ENCODE measurements around the gene OPCML.

OPCML gene

DNA sequence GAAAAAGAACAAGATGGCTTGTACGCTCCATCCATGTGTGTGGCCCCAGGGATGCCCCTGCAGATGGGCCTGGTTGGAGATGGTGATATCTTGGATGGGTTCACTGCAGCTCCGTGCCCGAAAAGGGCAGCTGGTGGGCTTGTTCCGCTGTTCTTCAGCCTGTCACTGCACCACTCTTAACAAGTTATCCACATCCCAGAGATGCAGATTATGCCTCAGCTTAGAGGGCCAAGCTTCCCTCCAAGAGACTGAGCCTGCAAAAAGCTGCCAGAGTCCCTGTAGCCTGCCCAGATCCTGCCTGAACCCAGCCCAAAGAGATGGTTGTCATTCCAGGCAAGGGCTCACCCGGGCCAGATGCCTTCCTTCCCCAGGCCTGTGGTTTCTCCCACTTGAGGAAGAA, 308.0 kb downstream of the OPCML start:
- no peak for FAIRE-seq

DNA sequence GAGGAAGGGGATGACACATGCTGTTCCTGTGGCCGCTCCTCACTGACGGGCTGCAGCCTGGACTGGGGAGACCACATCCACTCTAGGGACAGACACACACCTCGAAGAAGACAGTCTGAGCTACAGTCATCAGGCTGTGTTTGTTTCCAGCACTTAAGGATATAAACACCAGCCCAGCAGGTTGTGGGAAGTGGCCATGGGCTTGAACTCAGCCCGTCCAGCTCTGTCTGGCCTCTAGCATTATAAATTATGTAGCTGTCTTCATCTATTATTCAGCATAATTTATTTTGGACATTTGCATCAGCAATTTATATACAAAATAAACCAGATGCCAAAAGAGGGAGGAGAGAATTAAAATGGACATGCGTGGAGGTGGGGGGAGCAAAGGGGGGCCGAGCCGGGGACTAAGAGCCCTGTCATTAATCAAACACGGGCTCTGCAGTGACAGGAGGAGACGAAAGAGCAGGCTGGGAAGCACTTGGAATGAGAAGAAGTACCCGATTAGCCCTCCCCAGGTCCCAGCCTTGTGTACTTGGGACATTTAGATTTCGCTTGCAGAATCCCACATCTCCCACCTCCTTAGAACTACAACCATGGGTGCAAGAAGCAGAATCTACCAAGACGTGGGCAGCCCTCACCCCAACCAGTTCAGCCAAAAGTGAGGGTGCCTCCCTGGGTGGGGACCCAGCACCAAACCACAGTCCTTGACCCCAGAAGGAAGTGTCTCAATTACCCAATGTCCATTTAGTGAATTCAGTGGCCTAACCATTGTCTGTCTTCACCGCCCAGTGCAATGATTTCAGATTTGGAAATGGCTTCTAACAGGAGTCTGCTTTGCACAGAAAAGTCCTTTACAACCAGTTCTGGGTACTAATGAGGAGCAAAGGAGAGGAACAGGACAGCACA, 309.6 kb downstream of the OPCML start:
- FAIRE-seq: no peak

GRCh38 chr11:133219543-133219942, 312.8 kb downstream of the OPCML start:
- FAIRE-seq: no peak

DNA sequence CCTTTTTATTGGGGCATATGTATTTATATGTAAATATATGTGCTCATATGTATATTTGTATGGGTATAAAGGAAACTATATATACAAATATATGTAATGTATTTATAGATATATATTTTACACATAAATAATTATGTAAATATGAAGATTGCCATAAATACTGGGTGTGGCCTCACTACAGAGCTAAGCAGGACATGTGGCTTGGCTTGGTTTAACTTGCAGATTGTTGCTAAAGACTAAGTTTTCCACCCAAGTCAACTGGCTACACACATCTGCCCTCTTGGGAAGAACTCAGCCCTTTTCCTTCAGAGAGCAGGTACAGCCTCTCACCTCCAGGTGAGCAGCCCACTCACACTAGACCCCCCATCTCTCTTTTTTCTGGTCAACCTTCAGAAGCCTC, 315.5 kb downstream of the OPCML start:
- no peak for FAIRE-seq

GRCh38 chr11:133215596-133216230, 316.6 kb downstream of the OPCML start:
- no peak for FAIRE-seq

- no peak for FAIRE-seq
These were observed 317.7 kb downstream of the OPCML start for GRCh38 chr11:133214646-133215045.

- FAIRE-seq: no peak
These were observed 320.1 kb downstream of the OPCML start for GRCh38 chr11:133212201-133212600.

GRCh38 chr11:133207995-133208394, 324.3 kb downstream of the OPCML start:
- FAIRE-seq: no peak

DNA sequence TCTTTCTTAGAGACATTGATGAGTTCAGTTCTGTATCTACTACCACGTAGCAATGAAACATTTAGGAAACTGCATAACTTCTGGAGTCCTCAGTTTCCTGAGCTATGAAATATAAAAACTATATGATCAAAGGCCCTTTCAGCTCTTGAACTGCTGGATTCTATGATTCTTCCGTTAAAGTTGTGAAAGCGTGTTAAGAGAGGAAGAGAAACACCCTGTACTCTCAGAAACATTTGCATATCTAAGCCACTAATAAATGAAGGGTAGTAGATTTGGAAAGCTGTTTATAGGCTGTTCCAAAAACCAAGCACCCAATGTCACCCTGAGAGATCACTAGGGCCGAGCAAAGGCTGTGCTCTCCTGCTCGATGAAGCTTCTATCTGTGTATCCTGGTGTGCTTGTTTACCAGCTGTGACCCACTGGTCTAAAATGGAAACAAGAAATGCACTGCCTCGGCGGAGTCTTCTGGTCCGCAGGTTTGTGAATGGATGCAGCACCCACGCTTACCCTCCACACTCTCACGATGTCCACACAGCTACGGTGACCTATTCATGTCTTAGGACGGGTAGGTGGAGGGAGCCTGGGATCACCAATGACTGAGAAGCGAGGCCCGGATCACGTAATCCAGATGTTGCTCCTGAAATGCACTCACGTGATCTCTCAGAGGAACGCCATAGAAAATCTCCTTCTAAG, 325.8 kb downstream of the OPCML start:
- FAIRE-seq: no peak

DNA sequence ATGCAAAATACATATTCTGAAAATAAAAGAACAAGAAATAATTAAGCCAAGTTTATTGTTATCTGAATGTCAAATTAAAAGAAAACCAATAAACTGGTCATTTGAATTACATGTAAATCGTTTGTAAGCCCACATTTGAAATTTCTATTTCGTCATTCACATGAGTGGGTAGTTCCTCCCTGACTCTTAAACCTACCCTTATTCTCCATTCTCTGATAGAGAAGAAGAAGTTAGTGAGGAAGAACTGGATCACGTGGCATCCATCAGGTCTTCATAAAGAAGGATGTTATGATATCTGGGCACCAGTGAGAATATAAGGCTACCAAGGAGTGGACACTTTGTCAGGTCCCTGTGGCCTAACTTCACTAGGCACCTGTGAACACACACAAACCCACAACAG, 328.1 kb downstream of the OPCML start:
- no peak for FAIRE-seq

GRCh38 chr11:133202816-133203215, 329.5 kb downstream of the OPCML start:
- FAIRE-seq: no peak

DNA sequence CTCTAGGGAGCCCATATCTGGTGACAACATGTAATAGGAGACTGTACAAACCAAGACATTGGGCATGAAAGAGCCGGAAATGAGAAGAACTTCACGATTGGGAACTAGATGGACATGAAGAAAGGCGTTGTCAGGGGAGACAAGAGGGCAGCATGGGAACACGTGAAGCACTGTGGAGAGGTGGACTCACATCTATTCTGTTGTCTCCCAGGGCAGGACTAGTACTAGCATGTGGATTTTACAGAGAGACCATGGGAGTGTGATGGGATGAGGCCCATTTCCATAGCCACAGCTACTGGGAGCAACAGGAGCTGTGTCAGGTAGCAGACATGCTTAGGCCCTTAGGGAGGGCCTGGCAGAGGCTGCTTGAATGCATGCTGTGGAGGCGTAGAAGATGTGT, 333.9 kb downstream of the OPCML start:
- no peak for FAIRE-seq

DNA sequence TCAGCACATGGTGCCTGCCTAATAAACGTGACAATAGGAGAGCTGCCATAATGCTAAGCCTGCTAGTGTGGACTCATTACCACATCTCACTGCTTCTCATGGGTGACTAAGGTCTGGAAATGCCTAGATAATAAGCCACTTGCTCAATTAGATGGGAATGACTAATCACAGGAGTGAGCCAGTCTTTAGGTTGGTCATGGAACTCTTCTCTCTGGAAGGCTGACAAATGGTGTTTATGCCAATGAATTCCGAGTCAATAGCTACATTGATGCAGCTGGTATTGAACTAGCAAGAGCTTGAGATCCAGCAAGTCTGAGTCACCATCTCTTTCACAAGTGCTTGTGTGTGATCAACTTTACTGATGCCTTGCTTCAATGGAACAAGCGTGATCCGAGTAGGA, 334.9 kb downstream of the OPCML start:
- no peak for FAIRE-seq

DNA sequence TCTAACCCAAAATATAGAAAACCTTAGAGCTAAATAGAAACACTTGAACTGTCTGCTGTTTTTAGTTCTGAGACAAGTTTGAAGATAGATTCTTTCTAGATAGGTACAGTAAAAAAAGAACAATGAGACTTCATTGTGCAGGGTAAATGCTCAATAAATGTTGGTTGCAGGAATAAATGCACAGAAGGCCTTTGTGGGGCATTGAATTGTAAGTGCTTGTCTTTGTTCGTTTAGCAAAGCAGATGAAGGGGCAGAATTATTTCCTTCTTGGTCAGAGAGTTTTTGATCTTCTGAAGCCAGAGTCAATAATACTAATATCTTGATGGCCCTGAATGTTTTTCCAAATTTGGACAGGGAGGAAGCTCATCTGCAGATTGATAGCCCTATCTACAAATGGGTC, 340.4 kb downstream of the OPCML start:
- no peak for FAIRE-seq

DNA sequence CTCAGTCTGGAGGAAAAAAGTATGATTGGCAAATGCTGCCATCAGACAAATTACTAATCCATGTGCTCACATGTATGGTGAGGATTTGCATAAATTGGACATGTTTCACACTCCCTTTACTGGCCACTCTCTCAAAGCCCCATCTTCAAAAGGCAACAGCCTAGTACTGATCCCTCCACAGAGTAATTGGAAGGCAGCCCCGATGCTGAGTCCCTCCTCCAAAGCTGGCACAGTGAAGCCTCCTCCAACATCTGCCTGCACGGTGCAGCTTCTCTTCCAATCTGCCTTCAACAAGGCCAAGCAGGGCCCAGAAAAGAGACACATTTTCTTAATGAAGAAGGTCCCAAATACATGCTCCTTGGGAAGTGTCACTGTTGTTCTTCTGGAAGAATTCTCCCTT, 350.6 kb downstream of the OPCML start:
- no peak for FAIRE-seq

GRCh38 chr11:133181066-133181465, 351.2 kb downstream of the OPCML start:
- FAIRE-seq: no peak

- no peak for FAIRE-seq
These were observed 352.1 kb downstream of the OPCML start for GRCh38 chr11:133180201-133180600.

GRCh38 chr11:133176748-133177147, 355.6 kb downstream of the OPCML start:
- no peak for FAIRE-seq

GRCh38 chr11:133175103-133175502, 357.2 kb downstream of the OPCML start:
- no peak for FAIRE-seq

GRCh38 chr11:133173810-133174412, 358.4 kb downstream of the OPCML start:
- FAIRE-seq: no peak

- FAIRE-seq: no peak
These were observed 360.0 kb downstream of the OPCML start for GRCh38 chr11:133172349-133172748.

- FAIRE-seq: no peak
These were observed 360.9 kb downstream of the OPCML start for GRCh38 chr11:133171374-133171773.

- no peak for FAIRE-seq
These were observed 364.3 kb downstream of the OPCML start for GRCh38 chr11:133168016-133168415.
